Umbilical cord (tissue), 2 donors: Measurements from ENCODE around the gene ATP1B1. TPM values are rescaled to one million over a fixed set of nuclear protein-coding genes. Genes with fewer than 3 reads are reported as not detected.

Source experiments
- DNase-seq: peaks from one replicate; pipeline ENCODE4 v3.0.0-alpha.2; 2015; ENCODE audit warnings: low spot score
- total RNA-seq: library from RNA; depleted of rRNA; stranded (reverse); fragments of >200 nt; gene quantifications from one replicate; pipeline ENCODE4 v1.2.3, GENCODE V29; 2014; ENCODE audit warnings: low replicate concordance; ENCODE audit not compliant: insufficient read depth

ATP1B1 gene
- total RNA-seq: 28.6 TPM

DNA sequence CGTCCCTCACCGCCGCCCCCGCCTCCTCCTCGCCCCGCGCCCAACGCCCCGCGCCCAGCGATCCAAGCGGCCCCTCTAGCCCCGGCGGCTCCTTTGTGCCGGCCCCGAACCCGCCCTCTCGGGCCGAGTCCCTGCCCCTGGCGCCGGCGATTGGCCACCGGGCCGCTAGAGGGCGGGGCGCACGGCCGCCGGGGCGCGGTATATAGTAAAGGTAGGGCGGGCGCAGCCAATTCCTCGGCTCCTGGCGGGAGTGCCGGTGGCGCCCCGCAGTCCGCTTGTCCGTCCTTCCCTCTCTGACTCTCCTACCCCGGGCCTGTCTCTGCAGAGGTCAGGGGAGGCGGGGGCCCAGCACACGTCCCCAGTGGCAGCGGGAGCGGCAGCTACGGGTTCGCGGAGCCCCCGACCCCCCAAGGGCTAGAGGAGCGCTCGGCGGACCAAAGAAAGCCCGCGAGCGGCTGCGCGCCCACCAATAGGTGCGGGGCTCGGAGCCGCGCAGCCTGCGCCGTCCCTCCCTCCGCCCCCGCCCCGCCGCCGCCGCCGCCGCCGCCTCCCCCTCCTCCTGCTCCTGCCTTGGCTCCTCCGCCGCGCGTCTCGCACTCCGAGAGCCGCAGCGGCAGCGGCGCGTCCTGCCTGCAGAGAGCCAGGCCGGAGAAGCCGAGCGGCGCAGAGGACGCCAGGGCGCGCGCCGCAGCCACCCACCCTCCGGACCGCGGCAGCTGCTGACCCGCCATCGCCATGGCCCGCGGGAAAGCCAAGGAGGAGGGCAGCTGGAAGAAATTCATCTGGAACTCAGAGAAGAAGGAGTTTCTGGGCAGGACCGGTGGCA, at the start of gene ATP1B1:
Gene ATP1B1 (plus strand): TSS at position 596 of the 826 bp plus-strand sequence. CDS start 140 bp downstream, at position 736.
- peak; percentile 88 for DNase-seq

DNA sequence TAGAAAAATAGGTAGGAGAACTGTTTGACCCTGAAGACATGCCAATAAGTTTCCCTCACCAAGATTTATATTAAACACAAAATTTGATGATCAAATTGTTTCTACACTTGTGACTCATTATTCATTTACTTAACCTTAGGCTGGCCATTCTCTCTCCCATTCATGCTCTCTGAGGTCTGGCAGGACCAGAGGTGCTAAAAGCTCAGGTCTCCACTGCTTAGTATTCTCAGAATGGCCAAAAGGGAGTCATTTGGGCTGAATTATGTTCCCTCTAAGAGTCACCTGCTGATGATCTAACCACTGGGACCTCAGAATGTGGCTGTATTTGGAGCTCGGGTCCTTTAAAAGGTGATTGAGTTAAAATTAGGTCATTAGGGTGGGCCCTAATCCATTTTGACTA, 47.1 kb upstream of the ATP1B1 start:
- DNase-seq: no peak

- no peak for DNase-seq
Measured at GRCh38 chr1:169060043-169060722, 46.3 kb upstream of the ATP1B1 start.

DNA sequence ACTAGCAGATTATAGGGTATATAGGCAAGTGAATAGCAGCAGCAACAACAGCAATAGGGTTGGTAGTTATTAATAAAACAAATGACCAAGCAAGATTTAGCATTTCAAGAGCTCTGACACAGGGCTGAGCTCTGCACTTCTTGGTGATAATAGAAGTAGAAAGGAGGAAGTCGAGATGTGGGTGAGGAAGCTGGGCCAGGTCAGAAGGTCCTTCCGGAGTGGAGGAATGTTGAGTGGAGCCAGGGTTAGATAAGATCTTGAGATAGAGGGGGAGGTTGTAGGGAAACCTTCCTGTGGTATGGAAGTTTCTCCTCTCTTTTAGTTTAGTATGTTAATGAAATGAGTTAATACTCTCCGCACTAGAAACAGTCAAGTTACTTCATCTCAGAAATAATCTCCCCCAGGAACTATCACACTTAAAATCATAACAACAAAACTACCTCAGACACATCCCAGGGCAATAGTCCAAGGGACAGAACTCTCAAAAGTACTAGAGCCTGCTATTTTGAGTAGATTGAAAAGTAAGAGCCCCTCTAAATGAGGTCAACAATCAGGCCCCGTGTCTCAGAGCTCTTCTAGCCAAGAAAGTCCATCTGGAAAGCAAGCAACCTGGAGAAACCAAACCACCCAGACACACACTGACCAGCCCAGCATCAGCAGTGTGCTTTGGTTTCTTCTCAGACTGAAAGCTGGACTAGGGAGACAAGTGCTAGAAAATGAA, 45.4 kb upstream of the ATP1B1 start:
- DNase-seq: peak; percentile 27

- no peak for DNase-seq
Measured at GRCh38 chr1:169062152-169062551, 44.3 kb upstream of the ATP1B1 start.

- no peak for DNase-seq
Measured at GRCh38 chr1:169064103-169064502, 42.4 kb upstream of the ATP1B1 start.

GRCh38 chr1:169070547-169070946, 35.9 kb upstream of the ATP1B1 start:
- no peak for DNase-seq

DNA sequence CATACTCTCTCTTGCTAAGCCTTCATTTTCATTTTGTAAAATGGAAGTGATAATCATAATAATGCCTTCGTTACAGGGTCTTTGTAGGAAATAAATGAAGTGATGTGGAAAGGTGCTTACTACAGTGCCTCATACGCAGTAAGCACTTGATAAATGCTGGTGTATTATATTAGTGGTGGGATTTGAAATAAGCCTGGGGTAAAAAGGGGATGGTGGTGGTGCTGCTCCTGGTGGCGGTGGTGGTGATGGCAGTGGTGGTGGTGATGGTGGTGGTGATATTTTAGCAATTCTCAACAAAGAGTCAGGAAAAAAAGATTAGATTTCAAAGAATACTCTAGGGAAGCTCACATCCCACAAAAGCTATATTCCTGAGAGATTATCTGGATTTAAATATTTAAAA, 35.5 kb upstream of the ATP1B1 start:
- DNase-seq: no peak

GRCh38 chr1:169072945-169073725, 33.4 kb upstream of the ATP1B1 start:
- no peak for DNase-seq

GRCh38 chr1:169078163-169078883, 28.2 kb upstream of the ATP1B1 start:
- DNase-seq: no peak

DNA sequence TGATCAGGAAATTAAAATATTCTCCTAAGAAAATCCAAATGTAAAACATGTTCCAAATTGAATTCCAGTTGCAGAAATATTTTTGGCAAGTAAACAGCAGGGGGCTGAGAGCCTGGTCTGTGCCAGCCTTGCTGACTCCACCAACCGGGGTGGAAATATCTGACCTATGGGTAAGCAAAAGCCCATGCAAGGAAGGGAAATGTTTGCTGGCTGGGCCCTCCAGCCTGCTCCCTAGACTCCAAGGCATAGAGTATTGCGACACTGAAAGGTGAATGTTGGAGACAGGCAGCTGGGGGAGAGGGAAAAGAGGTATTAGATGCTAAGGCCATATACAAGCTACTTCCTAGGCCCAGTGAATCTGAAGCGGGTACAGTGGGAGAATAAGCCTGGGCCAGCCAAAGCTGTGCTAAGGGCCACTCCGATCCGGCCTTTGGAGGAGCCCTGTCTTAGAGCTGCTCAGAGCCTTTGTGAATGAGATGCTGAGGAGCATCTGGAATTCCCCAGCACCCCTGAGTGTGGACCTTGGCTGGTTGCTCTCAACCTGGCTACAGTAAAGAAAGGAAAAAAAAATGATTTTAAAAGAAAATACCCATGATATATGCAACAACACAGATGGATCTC, 24.9 kb upstream of the ATP1B1 start:
- DNase-seq: no peak

- no peak for DNase-seq
Measured at GRCh38 chr1:169085911-169086310, 20.6 kb upstream of the ATP1B1 start.

DNA sequence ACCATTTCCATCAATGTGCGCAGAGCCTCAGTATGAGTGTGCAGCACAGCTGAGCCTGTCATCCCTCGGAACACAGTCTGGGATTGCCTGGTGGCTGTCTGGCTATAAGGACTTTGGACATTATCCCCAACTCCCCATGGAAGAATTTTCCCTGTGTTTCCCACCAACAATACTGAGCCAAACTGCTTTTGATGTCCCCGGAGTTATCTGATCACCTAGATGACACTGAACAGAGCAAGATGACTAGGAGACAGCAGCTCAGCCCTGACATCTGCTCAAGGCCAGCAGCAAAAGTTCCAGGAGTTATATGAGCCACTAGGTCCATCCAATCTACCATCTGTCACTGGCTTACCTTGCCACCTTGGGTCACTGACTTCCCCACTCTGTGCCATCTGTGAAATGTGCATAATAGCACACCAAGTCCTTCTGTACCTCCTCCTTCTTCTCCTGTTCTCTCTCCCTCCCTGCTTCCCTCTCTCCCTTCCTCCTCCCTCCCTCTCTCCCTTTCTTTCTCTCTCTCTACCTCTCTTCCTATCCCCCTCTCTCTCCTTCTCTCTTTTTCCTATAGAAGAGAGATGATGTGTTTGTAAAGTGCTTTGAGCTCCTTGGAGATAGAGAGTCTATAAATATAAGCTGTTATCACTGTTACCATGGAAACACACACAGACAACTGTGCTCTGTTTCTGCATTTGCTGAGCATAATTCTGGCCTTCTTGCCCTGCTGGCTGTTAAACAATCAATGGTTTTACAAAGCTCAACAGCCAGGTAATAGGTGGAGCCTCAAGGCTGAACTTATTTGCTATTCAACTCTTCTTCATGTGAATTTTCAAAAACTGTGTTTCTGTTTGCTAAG, 19.7 kb upstream of the ATP1B1 start:
- DNase-seq: peak; percentile 88

GRCh38 chr1:169087876-169088275, 18.6 kb upstream of the ATP1B1 start:
- no peak for DNase-seq

DNA sequence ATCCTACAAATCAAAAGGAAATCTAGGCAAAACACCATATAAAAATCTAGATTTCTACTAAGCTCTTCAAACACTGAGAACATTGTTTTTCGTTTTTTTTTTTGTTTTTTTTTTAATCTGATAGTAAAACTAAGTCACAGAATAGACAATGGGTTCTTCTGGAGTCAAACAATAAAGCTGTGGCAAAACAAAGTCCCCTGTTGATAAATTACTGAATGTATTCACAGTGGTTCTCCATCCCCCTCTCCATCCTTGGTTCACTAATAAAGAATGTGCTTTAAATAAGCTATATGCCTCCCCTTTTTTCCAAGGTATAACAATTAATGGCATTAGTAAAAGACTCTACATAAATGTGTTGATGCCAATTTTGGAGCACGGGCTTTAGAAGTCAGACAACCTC, 16.7 kb upstream of the ATP1B1 start:
- no peak for DNase-seq

DNA sequence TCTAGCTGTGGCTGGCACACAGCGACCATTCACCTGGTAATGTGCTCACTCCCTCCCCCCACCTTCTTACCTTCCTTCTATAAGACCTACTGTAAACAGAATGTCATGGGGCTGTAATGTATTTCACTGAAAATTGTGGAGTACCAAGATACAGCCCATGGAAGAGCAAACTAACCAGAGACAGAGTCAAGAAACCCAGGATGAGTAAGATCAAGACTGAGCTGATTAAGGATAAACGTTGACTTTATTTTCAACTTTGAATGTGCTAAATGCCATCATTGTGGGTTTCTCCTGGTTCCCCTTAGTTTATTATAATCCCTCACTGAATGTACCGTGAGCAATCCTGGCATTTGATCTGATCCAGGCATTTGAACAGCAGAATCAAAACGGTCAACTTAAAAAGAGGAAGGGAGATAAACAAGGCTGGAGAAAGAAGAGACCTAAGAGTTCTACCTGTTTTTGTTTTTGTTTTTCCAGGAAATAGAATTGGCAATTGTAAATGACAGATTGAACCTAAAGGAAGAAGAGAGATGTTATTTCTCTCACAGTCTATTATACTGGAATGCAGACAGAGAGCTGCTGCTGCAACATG, 16.1 kb upstream of the ATP1B1 start:
- no peak for DNase-seq

DNA sequence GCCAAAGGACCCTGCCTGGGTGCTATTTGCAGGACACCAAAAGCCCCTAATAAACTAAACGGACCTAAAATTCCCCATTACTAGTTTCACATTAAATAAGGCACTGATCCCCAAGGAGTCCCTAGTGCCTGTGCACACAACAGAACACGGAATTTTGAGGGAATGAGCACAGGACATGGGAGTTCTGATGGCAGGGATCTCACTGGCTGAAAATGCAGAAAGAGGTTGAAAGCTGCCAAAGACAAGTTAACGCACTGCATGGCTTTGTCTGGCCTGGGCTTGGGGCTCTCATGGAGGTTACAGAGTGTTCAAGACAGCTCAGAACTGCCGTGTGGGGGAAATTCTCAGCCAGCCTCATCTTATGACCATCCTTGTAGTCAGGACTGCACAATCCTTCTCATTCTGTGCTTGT, 15.6 kb upstream of the ATP1B1 start:
- no peak for DNase-seq

DNA sequence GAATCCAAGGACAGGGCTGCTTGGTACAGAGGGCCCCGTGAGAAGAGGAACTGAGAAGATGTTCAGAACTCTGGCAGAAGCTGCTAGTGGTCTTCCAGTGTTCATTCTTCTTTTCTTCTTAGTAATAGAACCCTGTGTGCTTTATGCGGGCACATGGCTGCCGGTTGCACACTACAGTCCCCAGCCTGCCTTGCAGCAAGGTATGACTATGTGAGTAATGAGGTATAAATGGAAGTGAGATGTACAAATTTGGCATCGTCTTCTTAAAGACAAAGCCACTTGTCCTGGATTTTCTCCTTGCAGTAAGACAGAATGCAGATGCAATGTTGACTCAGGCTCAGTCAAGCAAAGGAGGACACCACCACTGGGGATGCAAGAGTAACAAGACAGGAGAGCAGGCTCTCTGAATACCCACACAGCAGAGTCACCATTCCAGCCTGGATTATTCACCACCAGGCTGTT, 15.0 kb upstream of the ATP1B1 start:
- DNase-seq: no peak

DNA sequence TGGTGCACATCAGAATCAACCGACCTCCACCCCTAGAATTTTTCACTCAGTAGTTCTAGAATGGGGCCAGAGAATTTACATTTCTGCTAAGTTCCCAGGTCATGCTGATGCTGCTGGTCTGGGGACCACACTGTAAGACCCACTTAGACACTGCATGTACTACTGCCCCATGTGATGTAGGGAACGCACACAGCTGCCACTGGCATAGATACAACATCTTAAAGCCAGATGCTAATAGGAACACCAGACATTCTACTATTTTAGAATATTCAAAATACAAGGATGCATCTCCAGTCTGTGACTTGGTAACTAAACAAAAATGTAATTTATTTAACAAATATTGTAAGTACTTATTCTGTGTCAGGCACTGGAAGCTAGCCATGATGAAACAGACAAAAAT, 14.1 kb upstream of the ATP1B1 start:
- DNase-seq: no peak
